Smooth muscle cell (in vitro differentiated cells): ENCODE data around the gene ATP13A2. TPM values are rescaled to one million over a fixed set of nuclear protein-coding genes. Genes with fewer than 3 reads are reported as not detected.

Experiments used
- DNase-seq: peaks from one replicate; lab custom pipeline; 2025; ENCODE audit not compliant: unreplicated experiment; lab: John Stamatoyannopoulos, UW
- H2AFZ ChIP-seq: fragments of 200-600 bp; sonication (generic); 2 replicates; pipeline ENCODE4 v1.6.0; 2016; ENCODE audit warnings: antibody characterized with exemption, low read depth, mild to moderate bottlenecking
- H3F3A ChIP-seq: fragments of 200-600 bp; sonication (generic); 2 replicates; pipeline ENCODE4 v1.6.0; 2017; ENCODE audit warnings: antibody characterized with exemption, low read depth
- H3K27ac ChIP-seq: fragments of 200-600 bp; sonication (generic); 2 replicates; pipeline ENCODE4 v1.5.1; 2016; ENCODE audit warnings: low read depth, mild to moderate bottlenecking
- H3K27me3 ChIP-seq: fragments of 200-600 bp; sonication (generic); 2 replicates; pipeline ENCODE4 v1.6.1; 2016; ENCODE audit warnings: low read depth, mild to moderate bottlenecking
- H3K36me3 ChIP-seq: fragments of 200-600 bp; sonication (generic); 2 replicates; pipeline ENCODE4 v1.5.1; 2016; ENCODE audit warnings: low read depth
- H3K4me1 ChIP-seq: fragments of 200-600 bp; sonication (generic); 2 replicates; pipeline ENCODE4 v1.5.1; 2016; ENCODE audit warnings: low read depth
- H3K4me2 ChIP-seq: fragments of 200-600 bp; sonication (generic); 2 replicates; pipeline ENCODE4 v1.6.0; 2016; ENCODE audit warnings: mild to moderate bottlenecking
- H3K4me3 ChIP-seq: fragments of 200-600 bp; sonication (generic); 2 replicates; pipeline ENCODE4 v1.5.1; 2016; ENCODE audit warnings: mild to moderate bottlenecking
- H3K79me2 ChIP-seq: fragments of 200-600 bp; sonication (generic); 2 replicates; pipeline ENCODE4 v1.6.0; 2016; ENCODE audit warnings: low read depth, mild to moderate bottlenecking
- H3K9ac ChIP-seq: fragments of 200-600 bp; sonication (generic); 2 replicates; pipeline ENCODE4 v1.6.0; 2016; ENCODE audit warnings: low read depth
- H3K9me3 ChIP-seq: fragments of 200-600 bp; sonication (generic); replicated peaks from 2 replicates; pipeline ENCODE4 v1.5.1; 2016; ENCODE audit warnings: low read depth
- H4K20me1 ChIP-seq: fragments of 200-600 bp; sonication (generic); 2 replicates; pipeline ENCODE4 v1.6.0; 2016; ENCODE audit warnings: low read depth
- WGBS: methylation state at CpG from one replicate; pipeline ENCODE4 v1.1.7; 2016; ENCODE audit warnings: low lambda C conversion rate; 5-methylcytosine and 5-hydroxymethylcytosine counted together
- polyA plus RNA-seq: library from polyadenylated mRNA; unstranded; fragments of >200 nt; fragmentation: Nextera tagmentation; extraction: Ambion mirVana; gene quantifications from 2 replicates; pipeline ENCODE4 v1.2.1, GENCODE V29; 2016
- total RNA-seq: library from RNA; depleted of rRNA; stranded (reverse); fragments of >200 nt; gene quantifications from 2 replicates; pipeline ENCODE4 v1.2.3, GENCODE V29; 2014
- TF ChIP-seq, protein P1 (sequence below): fragments of 200-600 bp; sonication (generic); IDR thresholded peaks from 2 replicates; pipeline ENCODE4 v1.5.1; 2017; ENCODE audit warnings: borderline replicate concordance, mild to moderate bottlenecking, antibody characterized with exemption; ENCODE audit not compliant: insufficient read depth, poor library complexity, severe bottlenecking

ATP13A2 gene
- total and polyA plus RNA-seq, 2 experiments from 2014 or later = 27.7 to 42.3 TPM

DNA sequence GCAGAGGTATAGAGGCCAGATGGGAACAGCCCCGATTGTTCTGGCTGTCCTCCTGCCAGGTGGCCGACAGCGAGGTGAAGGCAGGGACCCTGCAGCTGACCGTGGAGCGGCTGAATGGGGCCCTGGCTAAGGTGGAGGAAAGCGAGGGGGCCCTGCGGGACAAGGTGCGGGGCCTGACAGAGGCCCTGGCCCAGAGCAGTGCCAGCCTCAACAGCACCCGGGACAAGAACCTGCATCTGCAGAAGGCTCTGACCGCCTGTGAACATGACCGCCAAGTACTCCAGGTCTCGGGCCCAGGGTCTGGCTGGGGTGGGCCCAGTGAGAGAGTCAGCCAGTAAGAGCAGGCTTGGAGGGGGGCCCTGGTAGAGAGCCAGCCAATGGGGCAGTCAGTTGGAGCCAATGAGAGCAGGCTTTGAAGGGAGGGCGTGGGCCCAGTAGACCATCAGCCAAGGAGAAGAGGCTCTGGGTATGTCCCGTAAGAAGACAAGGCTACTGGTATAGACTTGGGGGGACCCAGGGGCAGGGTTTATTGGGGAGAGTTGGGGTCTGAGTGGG, 42.6 kb downstream of the ATP13A2 start:
- no peak for DNase-seq
- Histone ChIP-seq H3K4me1 (peaks cover 8% of the 10 kb centered on the region), H3K4me3 (no peak overlapping the region), H3K27ac (no peak overlapping the region), H3K9ac (no peak overlapping the region), H3K79me2 (no peaks in the 10 kb centered on the region), H3K4me2 (no peak overlapping the region), H3F3A (peaks cover 11% of the 10 kb centered on the region), H4K20me1 (peaks cover 22% of the 10 kb centered on the region), H2AFZ (no peak overlapping the region), H3K9me3 (no peaks in the 10 kb centered on the region), H3K36me3 (no peaks in the 10 kb centered on the region), H3K27me3 (no peaks in the 10 kb centered on the region)
- WGBS = 94% methylated on average over 13 of the region's 14 CpGs
- TF ChIP-seq, protein P1, sequence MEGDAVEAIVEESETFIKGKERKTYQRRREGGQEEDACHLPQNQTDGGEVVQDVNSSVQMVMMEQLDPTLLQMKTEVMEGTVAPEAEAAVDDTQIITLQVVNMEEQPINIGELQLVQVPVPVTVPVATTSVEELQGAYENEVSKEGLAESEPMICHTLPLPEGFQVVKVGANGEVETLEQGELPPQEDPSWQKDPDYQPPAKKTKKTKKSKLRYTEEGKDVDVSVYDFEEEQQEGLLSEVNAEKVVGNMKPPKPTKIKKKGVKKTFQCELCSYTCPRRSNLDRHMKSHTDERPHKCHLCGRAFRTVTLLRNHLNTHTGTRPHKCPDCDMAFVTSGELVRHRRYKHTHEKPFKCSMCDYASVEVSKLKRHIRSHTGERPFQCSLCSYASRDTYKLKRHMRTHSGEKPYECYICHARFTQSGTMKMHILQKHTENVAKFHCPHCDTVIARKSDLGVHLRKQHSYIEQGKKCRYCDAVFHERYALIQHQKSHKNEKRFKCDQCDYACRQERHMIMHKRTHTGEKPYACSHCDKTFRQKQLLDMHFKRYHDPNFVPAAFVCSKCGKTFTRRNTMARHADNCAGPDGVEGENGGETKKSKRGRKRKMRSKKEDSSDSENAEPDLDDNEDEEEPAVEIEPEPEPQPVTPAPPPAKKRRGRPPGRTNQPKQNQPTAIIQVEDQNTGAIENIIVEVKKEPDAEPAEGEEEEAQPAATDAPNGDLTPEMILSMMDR = no peak

GRCh38 chr1:16968372-16968771, 43.4 kb downstream of the ATP13A2 start:
- no peaks in the 10 kb centered on the region for H3K9me3 ChIP-seq
- H3K4me3 ChIP-seq = no peak overlapping the region
- H3K4me2 ChIP-seq = no peak overlapping the region
- no peaks in the 10 kb centered on the region for H3K79me2 ChIP-seq
- H3K4me1 ChIP-seq = peaks cover 8% of the 10 kb centered on the region
- 97% methylated on average over 3 of the region's 3 CpGs for WGBS
- H3K36me3 ChIP-seq = no peaks in the 10 kb centered on the region
- TF ChIP-seq, protein P1 = no peak
- no peak overlapping the region for H3K9ac ChIP-seq
- no peak overlapping the region for H3K27ac ChIP-seq
- H4K20me1 ChIP-seq = peaks cover 21% of the 10 kb centered on the region
- no peak for DNase-seq
- H3K27me3 ChIP-seq = no peaks in the 10 kb centered on the region
- no peak overlapping the region for H2AFZ ChIP-seq
- H3F3A ChIP-seq = peaks cover 9% of the 10 kb centered on the region

- peaks cover 8% of the 10 kb centered on the region for H3K4me1 ChIP-seq
- peak overlapping the region; percentile 66 for H3K9ac ChIP-seq
- peaks cover 5% of the 10 kb centered on the region for H3F3A ChIP-seq
- no peaks in the 10 kb centered on the region for H3K9me3 ChIP-seq
- H3K4me3 ChIP-seq = no peak overlapping the region
- peaks cover 17% of the 10 kb centered on the region for H4K20me1 ChIP-seq
- H3K4me2 ChIP-seq = no peak overlapping the region
- no peak overlapping the region for H2AFZ ChIP-seq
- no peaks in the 10 kb centered on the region for H3K79me2 ChIP-seq
- WGBS = 98% methylated on average over 21 of the region's 21 CpGs
- DNase-seq = no peak
- no peaks in the 10 kb centered on the region for H3K27me3 ChIP-seq
- TF ChIP-seq, protein P1 = no peak
- peak overlapping the region; percentile 75 for H3K27ac ChIP-seq
- H3K36me3 ChIP-seq = no peaks in the 10 kb centered on the region
Measured at GRCh38 chr1:16967962-16968361, 43.8 kb downstream of the ATP13A2 start.

- Histone ChIP-seq H3K4me3 (no peak overlapping the region), H3K27me3 (no peaks in the 10 kb centered on the region), H3K27ac (peak overlapping the region; percentile 75), H4K20me1 (peaks cover 8% of the 10 kb centered on the region), H3K9me3 (no peaks in the 10 kb centered on the region), H3K4me2 (peak overlapping the region; percentile 72), H2AFZ (no peak overlapping the region), H3F3A (no peaks in the 10 kb centered on the region), H3K36me3 (no peaks in the 10 kb centered on the region), H3K9ac (peak overlapping the region; percentile 66), H3K4me1 (peaks cover 5% of the 10 kb centered on the region), H3K79me2 (no peaks in the 10 kb centered on the region)
- WGBS = 12% methylated on average over 5 of the region's 7 CpGs
- TF ChIP-seq, protein P1 = no peak
- no peak for DNase-seq
Measured at GRCh38 chr1:16967095-16967575, 44.6 kb downstream of the ATP13A2 start.
